SK-N-MC (cell line): Measurements from ENCODE around the gene SARM1.

ENCODE experiments used
- EZH2 ChIP-seq: fragments of 200-600 bp; sonication (generic); IDR thresholded peaks from one replicate; pipeline ENCODE4 v1.6.1; 2017; ENCODE audit warnings: antibody characterized with exemption
- FOXP2 ChIP-seq: optimal IDR thresholded peaks from 2 replicates; pipeline ENCODE3; 2011; ENCODE audit warnings: mild to moderate bottlenecking, moderate library complexity; ENCODE audit not compliant: insufficient read depth; ENCODE audit errors: extremely low read length, control extremely low read depth
- POLR2AphosphoS5 ChIP-seq: IDR thresholded peaks from 2 replicates; pipeline ENCODE4 v1.6.1; 2012; ENCODE audit warnings: mild to moderate bottlenecking, low read depth, low read length, borderline replicate concordance

- TF ChIP-seq FOXP2 (no peak), POLR2AphosphoS5 (no peak), EZH2 (no peak)
Observed at GRCh38 chr17:28433721-28434120, 62.2 kb downstream of the SARM1 start.
